Osteoblast (primary cell): ENCODE measurements around the gene LRRK1. TPM values are rescaled to one million over a fixed set of nuclear protein-coding genes. Genes with fewer than 3 reads are reported as not detected.

Experiments
- DNase-seq: peaks from one replicate; pipeline ENCODE4 v3.0.0; 2011; ENCODE audit warnings: low spot score, mixed read lengths; ENCODE audit not compliant: insufficient read length; ENCODE audit errors: missing footprints
- H2AFZ ChIP-seq: 2 replicates; pipeline ENCODE4 v1.6.0; 2011; ENCODE audit warnings: mild to moderate bottlenecking, low read length
- H3K27ac ChIP-seq: 2 replicates; pipeline ENCODE4 v1.5.1; 2011; ENCODE audit warnings: mild to moderate bottlenecking, low read depth, low read length, moderate library complexity
- H3K27me3 ChIP-seq: 2 replicates; pipeline ENCODE4 v1.6.0; 2012; ENCODE audit warnings: mild to moderate bottlenecking, control low read depth, inconsistent platforms, low read length, moderate library complexity; ENCODE audit not compliant: insufficient read depth
- H3K36me3 ChIP-seq: 2 replicates; pipeline ENCODE4 v1.5.1; 2011; ENCODE audit warnings: mild to moderate bottlenecking, low read length, control low read depth, moderate library complexity; ENCODE audit not compliant: insufficient read depth
- H3K4me1 ChIP-seq: 2 replicates; pipeline ENCODE4 v1.5.1; 2011; ENCODE audit warnings: mild to moderate bottlenecking, low read length, control low read depth, moderate library complexity; ENCODE audit not compliant: insufficient read depth
- H3K4me2 ChIP-seq: 2 replicates; pipeline ENCODE4 v1.6.0; 2011; ENCODE audit warnings: mild to moderate bottlenecking, low read length; ENCODE audit not compliant: insufficient read depth
- H3K4me3 ChIP-seq: fragments of 200-600 bp; sonication (generic); 3 replicates; pipeline ENCODE4 v1.5.1; 2012; ENCODE audit warnings: mild to moderate bottlenecking, low read length, inconsistent platforms; ENCODE audit not compliant: insufficient read depth
- H3K79me2 ChIP-seq: 2 replicates; pipeline ENCODE4 v1.6.0; 2012; ENCODE audit warnings: mild to moderate bottlenecking, low read length, control low read depth, inconsistent platforms; ENCODE audit not compliant: insufficient read depth
- H3K9me3 ChIP-seq: 2 replicates; pipeline ENCODE4 v1.5.1; 2011; ENCODE audit warnings: low read depth, low read length, control low read depth
- H4K20me1 ChIP-seq: 2 replicates; pipeline ENCODE4 v1.6.0; 2012; ENCODE audit warnings: mild to moderate bottlenecking, low read length, control low read depth; ENCODE audit not compliant: insufficient read depth
- total RNA-seq: library from RNA; depleted of rRNA; stranded (reverse); fragments of >200 nt; gene quantifications from 2 replicates; pipeline ENCODE4 v1.2.3, GENCODE V29; 2012
- TF ChIP-seq, protein P1 (sequence below): IDR thresholded peaks from 2 replicates; pipeline ENCODE4 v1.5.1; 2011; ENCODE audit warnings: mild to moderate bottlenecking, low read depth, low read length, moderate library complexity; ENCODE audit errors: extremely low read depth

LRRK1 gene
- total RNA-seq, 1 donor, result 15.2 TPM

DNA sequence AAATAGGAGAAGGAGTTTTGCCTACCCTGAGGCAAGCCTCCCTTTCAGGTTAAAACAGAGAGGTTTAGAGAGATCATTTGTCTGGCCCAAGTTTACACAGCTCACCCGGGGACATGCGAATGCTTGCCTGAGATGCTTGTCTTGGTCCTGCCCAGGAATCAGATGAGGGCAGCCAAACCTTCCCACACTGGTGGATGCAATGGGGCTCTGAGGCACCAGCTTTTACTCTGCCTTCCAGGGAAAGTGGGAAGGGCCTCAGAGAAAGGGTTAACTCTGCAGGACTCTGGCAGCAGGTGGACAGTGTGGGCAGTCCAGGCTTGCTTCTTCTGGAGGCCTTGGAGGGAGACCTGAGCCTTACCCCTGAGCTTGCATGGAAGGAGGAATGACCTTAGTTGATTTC, 90.0 kb downstream of the LRRK1 start:
- H3K79me2 ChIP-seq, result no peaks in the 10 kb centered on the region
- TF ChIP-seq, protein P1, sequence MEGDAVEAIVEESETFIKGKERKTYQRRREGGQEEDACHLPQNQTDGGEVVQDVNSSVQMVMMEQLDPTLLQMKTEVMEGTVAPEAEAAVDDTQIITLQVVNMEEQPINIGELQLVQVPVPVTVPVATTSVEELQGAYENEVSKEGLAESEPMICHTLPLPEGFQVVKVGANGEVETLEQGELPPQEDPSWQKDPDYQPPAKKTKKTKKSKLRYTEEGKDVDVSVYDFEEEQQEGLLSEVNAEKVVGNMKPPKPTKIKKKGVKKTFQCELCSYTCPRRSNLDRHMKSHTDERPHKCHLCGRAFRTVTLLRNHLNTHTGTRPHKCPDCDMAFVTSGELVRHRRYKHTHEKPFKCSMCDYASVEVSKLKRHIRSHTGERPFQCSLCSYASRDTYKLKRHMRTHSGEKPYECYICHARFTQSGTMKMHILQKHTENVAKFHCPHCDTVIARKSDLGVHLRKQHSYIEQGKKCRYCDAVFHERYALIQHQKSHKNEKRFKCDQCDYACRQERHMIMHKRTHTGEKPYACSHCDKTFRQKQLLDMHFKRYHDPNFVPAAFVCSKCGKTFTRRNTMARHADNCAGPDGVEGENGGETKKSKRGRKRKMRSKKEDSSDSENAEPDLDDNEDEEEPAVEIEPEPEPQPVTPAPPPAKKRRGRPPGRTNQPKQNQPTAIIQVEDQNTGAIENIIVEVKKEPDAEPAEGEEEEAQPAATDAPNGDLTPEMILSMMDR, result no peak
- no peak for DNase-seq
- no peaks in the 10 kb centered on the region for H3K27me3 ChIP-seq
- peaks cover 29% of the 10 kb centered on the region for H3K36me3 ChIP-seq
- peaks cover 12% of the 10 kb centered on the region for H3K4me1 ChIP-seq
- no peaks in the 10 kb centered on the region for H3K9me3 ChIP-seq
- H3K4me3 ChIP-seq, result no peak overlapping the region
- no peaks in the 10 kb centered on the region for H4K20me1 ChIP-seq
- no peak overlapping the region for H2AFZ ChIP-seq
- H3K27ac ChIP-seq, result no peak overlapping the region
- H3K4me2 ChIP-seq, result no peak overlapping the region

DNA sequence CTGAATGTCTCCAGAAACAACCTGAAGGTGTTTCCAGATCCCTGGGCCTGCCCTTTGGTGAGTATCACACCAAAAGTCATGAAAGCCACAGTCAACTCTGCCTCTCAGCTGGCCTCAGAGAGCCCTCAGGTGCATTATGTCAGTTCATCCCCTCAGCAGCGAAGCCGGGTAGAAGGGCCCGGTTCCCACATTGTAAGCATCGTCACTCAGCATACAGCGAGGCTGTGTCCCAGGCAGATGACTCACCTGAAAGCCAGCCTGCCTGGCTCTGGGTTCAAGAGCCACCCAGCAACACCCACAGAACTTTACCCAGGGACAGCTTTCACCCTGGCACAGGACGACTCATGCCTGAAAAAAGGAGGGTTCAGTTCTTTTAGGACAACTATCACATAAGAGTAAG, 91.6 kb downstream of the LRRK1 start:
- H3K79me2 ChIP-seq, result no peaks in the 10 kb centered on the region
- no peaks in the 10 kb centered on the region for H3K9me3 ChIP-seq
- H3K27ac ChIP-seq, result no peak overlapping the region
- H3K27me3 ChIP-seq, result no peaks in the 10 kb centered on the region
- peaks cover 12% of the 10 kb centered on the region for H3K4me1 ChIP-seq
- H3K36me3 ChIP-seq, result peaks cover 34% of the 10 kb centered on the region
- no peaks in the 10 kb centered on the region for H4K20me1 ChIP-seq
- TF ChIP-seq, protein P1, result no peak
- H2AFZ ChIP-seq, result no peak overlapping the region
- DNase-seq, result peak; percentile 69
- H3K4me2 ChIP-seq, result no peak overlapping the region
- H3K4me3 ChIP-seq, result no peak overlapping the region

DNA sequence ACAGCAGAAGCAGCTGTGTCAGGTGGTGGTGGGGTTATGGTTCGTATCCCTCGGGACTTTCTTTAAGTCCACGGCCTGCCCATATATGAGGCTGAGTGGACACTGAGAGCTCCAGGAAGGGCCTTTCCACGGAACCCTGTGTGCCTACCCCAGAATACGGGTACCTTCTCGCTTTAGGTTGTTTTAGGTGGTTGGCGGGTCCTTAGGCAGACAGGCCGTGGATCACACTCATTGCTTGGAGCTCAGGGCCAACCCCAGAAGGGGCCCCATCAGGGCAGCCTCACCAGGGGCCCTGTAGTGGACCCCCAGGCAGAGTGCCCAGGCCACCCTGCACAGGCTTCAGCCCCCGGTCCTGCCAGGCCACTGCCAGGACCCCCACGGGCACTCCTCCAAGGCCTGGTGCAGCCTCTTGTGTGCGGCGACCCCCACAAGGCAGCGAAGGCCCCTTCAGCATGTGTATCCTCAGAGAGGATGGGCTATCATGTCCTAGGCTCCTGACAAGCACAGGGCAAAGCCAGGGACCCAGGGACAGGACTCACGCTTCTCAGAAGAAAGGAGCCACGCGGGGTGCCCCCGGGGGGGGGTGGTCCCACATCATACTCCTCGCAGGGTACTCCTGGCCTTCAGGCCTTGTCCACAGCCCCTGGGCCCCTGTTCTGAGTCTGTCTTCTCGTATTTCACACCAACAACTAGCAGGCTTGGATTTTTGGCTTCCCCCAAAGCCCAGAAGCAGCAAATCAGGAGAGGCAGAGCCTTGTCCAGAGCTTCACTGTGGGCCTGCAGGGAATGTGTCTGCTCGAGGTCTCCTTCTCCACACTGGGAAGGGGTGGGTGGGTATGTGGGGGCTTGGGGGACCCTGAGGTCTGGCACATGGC, 93.4 kb downstream of the LRRK1 start:
- H2AFZ ChIP-seq, result no peak overlapping the region
- H3K4me1 ChIP-seq, result no peaks in the 10 kb centered on the region
- no peaks in the 10 kb centered on the region for H3K79me2 ChIP-seq
- no peak overlapping the region for H3K4me2 ChIP-seq
- H3K4me3 ChIP-seq, result no peak overlapping the region
- peak; percentile 80 for DNase-seq
- no peaks in the 10 kb centered on the region for H3K9me3 ChIP-seq
- no peaks in the 10 kb centered on the region for H3K27me3 ChIP-seq
- H3K36me3 ChIP-seq, result peaks cover 48% of the 10 kb centered on the region
- TF ChIP-seq, protein P1, result no peak
- no peaks in the 10 kb centered on the region for H4K20me1 ChIP-seq
- H3K27ac ChIP-seq, result no peak overlapping the region

DNA sequence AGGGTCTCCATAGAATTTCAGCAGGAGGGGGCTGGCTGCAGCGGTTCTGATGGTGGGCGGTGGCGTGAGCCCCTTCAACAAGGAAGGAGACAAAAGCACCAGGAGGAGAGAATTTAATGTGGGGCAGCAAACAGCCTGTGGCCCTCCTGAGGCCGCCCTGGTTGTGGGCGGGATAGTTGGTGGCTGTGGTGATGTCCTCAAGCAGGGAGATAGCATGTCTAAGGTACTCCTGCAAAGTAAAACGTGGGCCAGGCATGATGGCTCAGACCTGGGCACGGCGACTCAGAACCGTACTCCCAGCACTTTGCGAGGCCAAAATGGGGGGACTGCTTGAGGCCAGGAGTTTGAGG, 94.0 kb downstream of the LRRK1 start:
- H3K4me3 ChIP-seq, result no peak overlapping the region
- peaks cover 48% of the 10 kb centered on the region for H3K36me3 ChIP-seq
- TF ChIP-seq, protein P1, result no peak
- no peak overlapping the region for H3K27ac ChIP-seq
- H3K4me1 ChIP-seq, result no peaks in the 10 kb centered on the region
- H3K4me2 ChIP-seq, result no peak overlapping the region
- H2AFZ ChIP-seq, result no peak overlapping the region
- no peaks in the 10 kb centered on the region for H4K20me1 ChIP-seq
- H3K79me2 ChIP-seq, result no peaks in the 10 kb centered on the region
- H3K27me3 ChIP-seq, result no peaks in the 10 kb centered on the region
- DNase-seq, result no peak
- no peaks in the 10 kb centered on the region for H3K9me3 ChIP-seq
